K562 (cell line): ENCODE results near the gene NINJ1. TPM values are rescaled to one million over a fixed set of nuclear protein-coding genes. Genes with fewer than 3 reads are reported as not detected.

ENCODE experiments used
- AFF4 ChIP-seq: sonication (generic); formaldehyde crosslinking; IDR thresholded peaks from 2 replicates; pipeline ENCODE4 v1.8.0; 2023; ENCODE audit warnings: mild to moderate bottlenecking, missing genetic modification reagents
- ARID1B ChIP-seq: fragments of 450-650 bp; IDR thresholded peaks from 2 replicates; pipeline ENCODE4 v1.6.1; 2016; ENCODE audit warnings: antibody characterized with exemption, mild to moderate bottlenecking, inconsistent platforms
- BACH1 ChIP-seq: fragments of 200-800 bp; sonication (Bioruptor generic); IDR thresholded peaks from 2 replicates; pipeline ENCODE4 v1.6.1; 2016; ENCODE audit warnings: missing genetic modification characterization, missing compliant biosample characterization
- BRD4 ChIP-seq: fragments of 200-600 bp; sonication (generic); IDR thresholded peaks from 2 replicates; pipeline ENCODE4 v1.6.1; 2017; ENCODE audit warnings: inconsistent platforms
- DNMT1 ChIP-seq: fragments of 450-650 bp; IDR thresholded peaks from 2 replicates; pipeline ENCODE4 v1.6.1; 2016; ENCODE audit warnings: antibody characterized with exemption, mild to moderate bottlenecking
- ERF ChIP-seq: fragments of 450-650 bp; formaldehyde crosslinking; IDR thresholded peaks from 2 replicates; pipeline ENCODE4 v1.4.0; 2020; ENCODE audit warnings: mild to moderate bottlenecking, mixed read lengths
- ETV1 ChIP-seq: fragments of 450-650 bp; conservative IDR thresholded peaks from 2 replicates; pipeline ENCODE4 v1.6.1; 2016; ENCODE audit warnings: missing genetic modification characterization, control low read depth, low read depth, missing compliant biosample characterization
- HDAC3 ChIP-seq: fragments of 450-650 bp; IDR thresholded peaks from 2 replicates; pipeline ENCODE4 v1.6.1; 2018; ENCODE audit warnings: borderline replicate concordance, mild to moderate bottlenecking, moderate library complexity; ENCODE audit not compliant: partially characterized antibody
- HDGF ChIP-seq: fragments of 450-650 bp; IDR thresholded peaks from 2 replicates; pipeline ENCODE4 v1.6.1; 2016
- IFI16 ChIP-seq: fragments of 250-450 bp; sonication (Bioruptor Pico); IDR thresholded peaks from 2 replicates; pipeline ENCODE4 v2.1.2; 2022; ENCODE audit warnings: mild to moderate bottlenecking, inconsistent platforms
- IRF2 ChIP-seq: sonication (generic); formaldehyde crosslinking; IDR thresholded peaks from 2 replicates; pipeline ENCODE4 v1.8.1; 2022; ENCODE audit warnings: mild to moderate bottlenecking, missing genetic modification reagents
- KDM5B ChIP-seq: fragments of 200-600 bp; sonication (generic); IDR thresholded peaks from 2 replicates; pipeline ENCODE4 v1.6.1; 2012; ENCODE audit warnings: low read depth, mild to moderate bottlenecking, moderate library complexity, low read length, control low read depth, inconsistent platforms; ENCODE audit not compliant: insufficient replicate concordance
- MAFG ChIP-seq: fragments of 450-650 bp; conservative IDR thresholded peaks from 2 replicates; pipeline ENCODE4 v1.6.1; 2016; ENCODE audit warnings: missing genetic modification characterization, missing compliant biosample characterization
- NCOA1 ChIP-seq: fragments of 450-650 bp; IDR thresholded peaks from 2 replicates; pipeline ENCODE4 v1.6.1; 2016; ENCODE audit warnings: low read depth
- NCOA6 ChIP-seq: fragments of 450-650 bp; IDR thresholded peaks from 2 replicates; pipeline ENCODE4 v1.6.1; 2017; ENCODE audit warnings: mild to moderate bottlenecking
- NRF1 ChIP-seq, 2 experiments: fragments of 450-650 bp; IDR thresholded peaks in 1 of 2; conservative IDR thresholded peaks in 1 of 2; 2 replicates each; pipeline ENCODE4 v1.6.1; 2014; ENCODE audit warnings: mild to moderate bottlenecking in 2 of 2
- POU5F1 ChIP-seq: fragments of 150-350 bp; IDR thresholded peaks from 2 replicates; pipeline ENCODE4 v1.6.1; 2014; ENCODE audit warnings: borderline replicate concordance, low read length, low read depth, mild to moderate bottlenecking; ENCODE audit not compliant: partially characterized antibody
- PTBP1 ChIP-seq: fragments of 200-400 bp; formaldehyde crosslinking; IDR thresholded peaks from 2 replicates; pipeline ENCODE4 v1.6.1; 2017; ENCODE audit warnings: low read depth, low read length
- PTTG1 ChIP-seq: fragments of 450-650 bp; IDR thresholded peaks from 2 replicates; pipeline ENCODE4 v1.6.1; 2016; ENCODE audit warnings: low read depth, mild to moderate bottlenecking, missing genetic modification characterization, missing compliant biosample characterization
- SMAD2 ChIP-seq: fragments of 150-350 bp; IDR thresholded peaks from 2 replicates; pipeline ENCODE4 v1.6.1; 2014; ENCODE audit warnings: low read depth, mild to moderate bottlenecking, low read length
- ZNF282 ChIP-seq: sonication (generic); formaldehyde crosslinking; IDR thresholded peaks from 2 replicates; pipeline ENCODE4 v1.8.1; 2023; ENCODE audit warnings: missing genetic modification reagents
- ZNF583 ChIP-seq: fragments of 250-450 bp; sonication (Bioruptor Pico); IDR thresholded peaks from 2 replicates; pipeline ENCODE4 v1.4.0; 2020
- polyA plus RNA-seq, 8 experiments: library from polyadenylated mRNA; depleted of rRNA in 4 of 8; stranded (reverse) in 5 of 8; unstranded in 3 of 8; fragments of >200 nt; fragmentation: Nextera tagmentation in 2 of 8; fragmentation: Illumina TruSeq in 1 of 8; extraction: Ambion mirVana in 2 of 8; extraction: Trizol in 1 of 8; gene quantifications; 2 replicates each; pipeline versions ENCODE4 v1.2.1 to v1.2.3, GENCODE V29; 2011 to 2014; ENCODE audit warnings: inconsistent platforms in 1 of 8, missing spikeins in 1 of 8
- total RNA-seq, 7 experiments: library from RNA; depleted of rRNA in 6 of 7; stranded (reverse); fragments of >200 nt in 6 of 7; fragmentation: Illumina TruSeq in 2 of 7; extraction: Trizol in 2 of 7; gene quantifications; 2 replicates each; pipeline versions ENCODE4 v1.2.1 to v1.2.3, GENCODE V29; 2011 to 2021; ENCODE audit warnings: low replicate concordance in 1 of 7
- TF ChIP-seq, protein P1 (sequence below), 2 experiments: fragments of 250-450 bp in 1 of 2; fragments of 450-650 bp in 1 of 2; sonication (Bioruptor Pico) in 1 of 2; IDR thresholded peaks; 2 replicates each; pipeline versions ENCODE4 v1.6.1 to v1.8.0; 2016 to 2021; ENCODE audit warnings: mild to moderate bottlenecking in 2 of 2, moderate library complexity in 2 of 2, missing compliant biosample characterization in 1 of 2, missing genetic modification characterization in 1 of 2
- TF ChIP-seq, protein P2 (sequence below): fragments of 450-650 bp; conservative IDR thresholded peaks from 2 replicates; pipeline ENCODE4 v1.6.1; 2016; ENCODE audit warnings: missing genetic modification characterization, low read depth, mild to moderate bottlenecking, control low read depth, missing compliant biosample characterization

Gene NINJ1
- total and polyA plus RNA-seq, 9 of the 15 experiments (the other 6 are each of a cell fraction or from before 2014, with no cell fraction given) = 0.13 to 8.4 (median 4.9) TPM

DNA sequence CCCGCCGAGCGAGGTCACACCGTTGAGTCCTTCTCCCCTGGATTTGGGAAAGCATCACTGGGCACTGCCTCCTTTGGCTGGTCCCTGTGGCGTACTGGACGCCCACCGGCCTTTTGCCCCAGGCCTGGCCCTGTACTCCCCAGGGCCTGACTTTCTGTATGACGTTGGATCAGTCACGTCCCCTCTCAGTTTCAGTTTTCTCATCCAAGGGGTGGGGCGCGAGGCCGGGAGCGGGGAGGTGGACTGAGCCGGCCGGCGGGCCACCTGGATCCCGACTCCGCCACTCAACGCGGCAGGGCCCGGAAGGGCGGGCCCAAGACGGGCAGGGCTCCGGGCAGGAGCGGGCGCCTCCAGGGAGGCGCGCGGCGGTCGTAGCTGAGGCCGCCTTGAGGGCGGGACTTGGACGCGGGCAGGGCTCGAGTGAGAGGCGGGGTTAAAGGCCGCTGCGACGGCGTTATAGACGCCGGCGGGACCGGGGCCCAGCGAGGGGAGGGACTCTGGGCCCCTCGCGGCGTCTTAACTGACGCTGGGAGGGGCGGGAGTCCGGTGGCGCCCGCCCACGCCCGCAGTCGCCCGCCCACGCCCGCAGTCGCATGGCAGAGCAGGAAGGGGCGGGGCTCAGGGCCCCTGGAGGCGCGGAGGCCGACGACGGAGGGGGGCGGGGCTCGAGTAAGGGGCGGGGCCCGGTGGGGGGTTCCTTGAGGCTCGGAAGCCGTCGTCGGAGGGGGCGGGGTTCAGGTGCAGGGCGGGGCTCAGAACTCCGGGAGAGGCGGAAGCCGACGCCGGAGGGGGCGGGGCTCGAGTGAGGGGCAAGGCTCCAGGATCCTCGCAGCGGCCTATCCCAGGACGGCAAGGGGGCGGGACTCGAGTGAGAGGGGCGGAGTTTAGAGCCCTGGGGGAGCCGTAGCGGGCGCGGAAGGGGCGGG is 38.6 kb downstream of the NINJ1 start (continued):
- TF ChIP-seq ZNF583 (CRISPR knock-in tag) (no peak), ETV1 (tag) (0 out of 2 replicates have a peak, but pooled peaks have one; percentile 25), NCOA1 (no peak), PTBP1 (no peak), HDAC3 (no peak), IFI16 (CRISPR knock-in tag) (no peak), BRD4 (peak; percentile 89), ARID1B (no peak), NRF1 (conservative IDR thresholded peaks at IDR 0.05 in 1 of 2, IDR thresholded peaks at IDR 0.05 in 1 of 2) (peak; percentile 80 to 83), BACH1 (tag) (no peak), MAFG (tag) (no peak), IRF2 (CRISPR knock-in tag) (no peak), PTTG1 (tag) (no peak), SMAD2 (no peak), HDGF (no peak), DNMT1 (no peak), AFF4 (CRISPR knock-in tag) (no peak), POU5F1 (no peak), KDM5B (peak; percentile 79), NCOA6 (no peak), ERF (CRISPR knock-in tag) (no peak), ZNF282 (CRISPR knock-in tag) (no peak)
- TF ChIP-seq, protein P1, sequence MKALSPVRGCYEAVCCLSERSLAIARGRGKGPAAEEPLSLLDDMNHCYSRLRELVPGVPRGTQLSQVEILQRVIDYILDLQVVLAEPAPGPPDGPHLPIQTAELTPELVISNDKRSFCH (CRISPR knock-in tag; IDR thresholded peaks at IDR 0.05) = no peak
- TF ChIP-seq, protein P1 (tag; IDR thresholded peaks at IDR 0.05) = no peak
- TF ChIP-seq, protein P2, sequence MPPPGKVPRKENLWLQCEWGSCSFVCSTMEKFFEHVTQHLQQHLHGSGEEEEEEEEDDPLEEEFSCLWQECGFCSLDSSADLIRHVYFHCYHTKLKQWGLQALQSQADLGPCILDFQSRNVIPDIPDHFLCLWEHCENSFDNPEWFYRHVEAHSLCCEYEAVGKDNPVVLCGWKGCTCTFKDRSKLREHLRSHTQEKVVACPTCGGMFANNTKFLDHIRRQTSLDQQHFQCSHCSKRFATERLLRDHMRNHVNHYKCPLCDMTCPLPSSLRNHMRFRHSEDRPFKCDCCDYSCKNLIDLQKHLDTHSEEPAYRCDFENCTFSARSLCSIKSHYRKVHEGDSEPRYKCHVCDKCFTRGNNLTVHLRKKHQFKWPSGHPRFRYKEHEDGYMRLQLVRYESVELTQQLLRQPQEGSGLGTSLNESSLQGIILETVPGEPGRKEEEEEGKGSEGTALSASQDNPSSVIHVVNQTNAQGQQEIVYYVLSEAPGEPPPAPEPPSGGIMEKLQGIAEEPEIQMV = no peak
